ENCODE results near the gene OSBP2. TPM values are rescaled to one million over a fixed set of nuclear protein-coding genes. Genes with fewer than 3 reads are reported as not detected.
"Not testable (repeated sequence)": the region's sequence is repeated elsewhere in the genome, so short reads cannot be mapped to it uniquely, and the experiment has no call there.

OSBP2 gene
- total RNA-seq, 1 donor from 2014 or later: 15.8 TPM

- H3K36me3 Mint-ChIP-seq: no peaks in the 10 kb centered on the region
- no peaks in the 10 kb centered on the region for H3K9me3 Mint-ChIP-seq
- H3K27ac Mint-ChIP-seq: no peak overlapping the region
- TF ChIP-seq, protein P1, sequence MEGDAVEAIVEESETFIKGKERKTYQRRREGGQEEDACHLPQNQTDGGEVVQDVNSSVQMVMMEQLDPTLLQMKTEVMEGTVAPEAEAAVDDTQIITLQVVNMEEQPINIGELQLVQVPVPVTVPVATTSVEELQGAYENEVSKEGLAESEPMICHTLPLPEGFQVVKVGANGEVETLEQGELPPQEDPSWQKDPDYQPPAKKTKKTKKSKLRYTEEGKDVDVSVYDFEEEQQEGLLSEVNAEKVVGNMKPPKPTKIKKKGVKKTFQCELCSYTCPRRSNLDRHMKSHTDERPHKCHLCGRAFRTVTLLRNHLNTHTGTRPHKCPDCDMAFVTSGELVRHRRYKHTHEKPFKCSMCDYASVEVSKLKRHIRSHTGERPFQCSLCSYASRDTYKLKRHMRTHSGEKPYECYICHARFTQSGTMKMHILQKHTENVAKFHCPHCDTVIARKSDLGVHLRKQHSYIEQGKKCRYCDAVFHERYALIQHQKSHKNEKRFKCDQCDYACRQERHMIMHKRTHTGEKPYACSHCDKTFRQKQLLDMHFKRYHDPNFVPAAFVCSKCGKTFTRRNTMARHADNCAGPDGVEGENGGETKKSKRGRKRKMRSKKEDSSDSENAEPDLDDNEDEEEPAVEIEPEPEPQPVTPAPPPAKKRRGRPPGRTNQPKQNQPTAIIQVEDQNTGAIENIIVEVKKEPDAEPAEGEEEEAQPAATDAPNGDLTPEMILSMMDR (IDR thresholded peaks at IDR 0.05; ENCODE audit: unreplicated experiment): no peak
- no peak for DNase-seq (ENCODE audit: low spot score in 2 of 2, unreplicated experiment in 2 of 2)
- no peak overlapping the region for H3K4me3 Mint-ChIP-seq
- no peaks in the 10 kb centered on the region for H3K27me3 Mint-ChIP-seq (ENCODE audit: low read depth)
- H3K4me1 Mint-ChIP-seq: peaks cover 2% of the 10 kb centered on the region
Measured at GRCh38 chr22:30767661-30768060, 73.0 kb downstream of the OSBP2 start.

DNA sequence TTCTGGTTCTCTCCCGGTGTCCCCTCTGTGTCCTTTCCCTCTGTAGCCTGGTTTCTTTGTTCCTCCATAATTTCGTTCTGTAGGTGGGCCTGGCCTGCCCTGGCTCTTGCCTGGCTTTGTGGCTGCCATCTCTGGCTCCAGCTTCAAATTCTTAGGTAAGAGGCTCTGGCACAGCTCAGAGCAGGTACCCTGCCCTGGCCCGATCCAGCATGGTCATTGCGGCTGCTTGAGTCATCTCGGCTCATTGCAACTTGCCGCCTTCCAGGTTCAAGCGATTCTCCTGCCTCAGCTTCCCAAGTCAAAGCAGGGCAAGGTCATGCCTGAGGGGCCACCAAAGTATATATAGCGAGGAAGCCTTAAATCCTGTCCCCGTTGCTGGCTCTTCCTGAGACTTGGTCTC, 76.0 kb downstream of the OSBP2 start:
- H3K9me3 Mint-ChIP-seq: no peaks in the 10 kb centered on the region
- TF ChIP-seq, protein P1 (IDR thresholded peaks at IDR 0.05; ENCODE audit: unreplicated experiment): no peak
- no peaks in the 10 kb centered on the region for H3K4me1 Mint-ChIP-seq
- H3K27ac Mint-ChIP-seq: no peak overlapping the region
- no peak for DNase-seq (ENCODE audit: low spot score in 2 of 2, unreplicated experiment in 2 of 2)
- H3K27me3 Mint-ChIP-seq (ENCODE audit: low read depth): no peaks in the 10 kb centered on the region
- no peak overlapping the region for H3K4me3 Mint-ChIP-seq
- H3K36me3 Mint-ChIP-seq: no peaks in the 10 kb centered on the region

DNA sequence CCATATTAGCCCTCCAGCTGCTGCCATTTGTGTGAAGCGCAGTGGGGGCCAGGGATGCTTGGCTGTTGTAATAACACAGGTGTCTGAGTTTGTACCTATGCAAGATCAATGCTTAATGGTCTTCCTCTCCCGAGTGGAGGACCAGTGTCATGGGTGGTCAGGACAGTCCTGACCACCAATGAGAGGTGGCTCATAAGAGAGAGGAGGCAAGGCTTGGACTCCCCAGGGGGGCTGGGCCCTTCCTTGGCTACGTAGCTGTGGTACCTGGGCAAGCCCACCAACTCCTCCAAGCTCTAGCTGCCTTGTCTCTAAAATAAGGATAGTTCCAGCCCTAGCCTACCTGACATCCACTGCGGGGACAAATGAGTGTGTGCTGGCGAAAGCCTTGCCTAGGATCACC, 79.2 kb downstream of the OSBP2 start:
- TF ChIP-seq, protein P1 (IDR thresholded peaks at IDR 0.05; ENCODE audit: unreplicated experiment): no peak
- H3K36me3 Mint-ChIP-seq: no peaks in the 10 kb centered on the region
- no peak overlapping the region for H3K27ac Mint-ChIP-seq
- H3K4me1 Mint-ChIP-seq: peaks cover 2% of the 10 kb centered on the region
- no peak overlapping the region for H3K4me3 Mint-ChIP-seq
- no peaks in the 10 kb centered on the region for H3K27me3 Mint-ChIP-seq (ENCODE audit: low read depth)
- no peak for DNase-seq (ENCODE audit: low spot score in 2 of 2, unreplicated experiment in 2 of 2)
- H3K9me3 Mint-ChIP-seq: no peaks in the 10 kb centered on the region

DNA sequence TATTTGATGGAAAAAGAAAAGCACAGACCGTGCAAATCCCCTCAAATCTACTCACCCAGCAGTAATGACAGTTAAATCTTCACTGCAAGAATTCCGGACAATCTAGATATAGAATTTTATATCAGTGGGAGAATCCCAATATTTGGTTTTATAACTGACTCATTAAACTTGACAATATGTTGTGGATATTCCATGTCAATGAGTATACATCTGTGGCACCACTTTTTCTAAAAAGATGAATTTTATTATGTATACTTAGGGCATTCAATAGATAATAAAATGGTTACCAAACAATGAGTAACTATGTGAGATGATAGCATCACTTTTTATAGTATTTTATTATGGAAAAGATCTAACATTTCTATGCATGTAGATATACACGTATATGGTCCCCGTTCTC, 79.9 kb downstream of the OSBP2 start:
- TF ChIP-seq, protein P1 (IDR thresholded peaks at IDR 0.05; ENCODE audit: unreplicated experiment): no peak
- H3K9me3 Mint-ChIP-seq: no peaks in the 10 kb centered on the region
- H3K27me3 Mint-ChIP-seq (ENCODE audit: low read depth): no peaks in the 10 kb centered on the region
- no peak overlapping the region for H3K27ac Mint-ChIP-seq
- H3K4me1 Mint-ChIP-seq: peaks cover 2% of the 10 kb centered on the region
- H3K36me3 Mint-ChIP-seq: no peaks in the 10 kb centered on the region
- DNase-seq (ENCODE audit: low spot score in 2 of 2, unreplicated experiment in 2 of 2): no peak
- H3K4me3 Mint-ChIP-seq: no peak overlapping the region

DNA sequence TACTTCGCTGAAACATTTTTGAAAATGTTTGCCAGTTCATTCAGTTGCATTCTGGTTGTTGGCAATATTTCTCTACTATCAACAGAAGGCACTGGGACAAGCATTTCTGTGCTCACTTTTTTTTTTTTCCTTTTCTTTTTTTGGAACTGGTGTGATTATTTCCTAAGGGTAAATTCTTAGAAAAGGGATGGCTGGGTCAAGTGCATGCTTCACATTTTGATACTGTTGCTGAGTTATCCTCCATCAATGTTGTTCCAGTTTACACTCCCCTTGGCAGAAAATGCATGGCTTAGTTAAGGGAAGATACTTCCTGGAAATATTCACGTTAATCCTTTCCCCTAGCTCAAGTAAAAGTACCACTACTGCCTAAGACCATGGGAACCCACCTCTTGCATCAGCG, 81.8 kb downstream of the OSBP2 start:
- H3K36me3 Mint-ChIP-seq: no peaks in the 10 kb centered on the region
- no peaks in the 10 kb centered on the region for H3K9me3 Mint-ChIP-seq
- TF ChIP-seq, protein P1 (IDR thresholded peaks at IDR 0.05; ENCODE audit: unreplicated experiment): no peak
- H3K27ac Mint-ChIP-seq: no peak overlapping the region
- DNase-seq (ENCODE audit: low spot score in 2 of 2, unreplicated experiment in 2 of 2): no peak
- H3K4me3 Mint-ChIP-seq: no peak overlapping the region
- H3K4me1 Mint-ChIP-seq: peaks cover 2% of the 10 kb centered on the region
- no peaks in the 10 kb centered on the region for H3K27me3 Mint-ChIP-seq (ENCODE audit: low read depth)

DNA sequence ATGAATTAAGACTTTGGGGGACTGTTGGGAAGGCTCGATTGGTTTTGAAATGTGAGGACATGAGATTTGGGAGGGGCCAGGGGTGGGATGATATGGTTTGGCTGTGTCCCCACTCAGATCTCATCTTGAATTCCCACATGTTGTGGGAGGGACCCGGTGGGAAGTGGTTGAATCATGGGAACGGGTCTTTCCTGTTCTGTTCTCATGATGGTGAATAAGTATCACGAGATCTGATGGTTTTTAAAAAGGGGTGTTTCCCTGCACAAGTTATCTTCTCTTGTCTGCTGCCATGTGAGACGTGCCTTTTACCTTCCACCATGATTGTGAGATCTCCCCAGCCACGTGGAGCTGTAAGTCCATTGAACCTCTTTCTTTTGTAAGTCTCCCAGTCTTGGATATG, 82.5 kb downstream of the OSBP2 start:
- not testable (repeated sequence) for H3K9me3 Mint-ChIP-seq, H3K4me1 Mint-ChIP-seq, H3K27ac Mint-ChIP-seq

More for the DNA sequence above, 82.5 kb downstream of the OSBP2 start:
- H3K27me3 Mint-ChIP-seq (ENCODE audit: low read depth); H3K36me3 Mint-ChIP-seq; DNase-seq (ENCODE audit: low spot score in 2 of 2, unreplicated experiment in 2 of 2); H3K4me3 Mint-ChIP-seq: not testable (repeated sequence)
